HG03521 (cell line): ENCODE data around the gene CLCN2.
"Not testable (repeated sequence)": the region's sequence is repeated elsewhere in the genome, so short reads cannot be mapped to it uniquely, and the experiment has no call there.

Source experiments
- ATAC-seq: cut with Tn5 transposase; IDR thresholded peaks from one replicate; pipeline ENCODE4 v1.9.1; 2021; ENCODE audit warnings: mild to moderate bottlenecking, moderate library complexity; ENCODE audit not compliant: unreplicated experiment

CLCN2 gene

DNA sequence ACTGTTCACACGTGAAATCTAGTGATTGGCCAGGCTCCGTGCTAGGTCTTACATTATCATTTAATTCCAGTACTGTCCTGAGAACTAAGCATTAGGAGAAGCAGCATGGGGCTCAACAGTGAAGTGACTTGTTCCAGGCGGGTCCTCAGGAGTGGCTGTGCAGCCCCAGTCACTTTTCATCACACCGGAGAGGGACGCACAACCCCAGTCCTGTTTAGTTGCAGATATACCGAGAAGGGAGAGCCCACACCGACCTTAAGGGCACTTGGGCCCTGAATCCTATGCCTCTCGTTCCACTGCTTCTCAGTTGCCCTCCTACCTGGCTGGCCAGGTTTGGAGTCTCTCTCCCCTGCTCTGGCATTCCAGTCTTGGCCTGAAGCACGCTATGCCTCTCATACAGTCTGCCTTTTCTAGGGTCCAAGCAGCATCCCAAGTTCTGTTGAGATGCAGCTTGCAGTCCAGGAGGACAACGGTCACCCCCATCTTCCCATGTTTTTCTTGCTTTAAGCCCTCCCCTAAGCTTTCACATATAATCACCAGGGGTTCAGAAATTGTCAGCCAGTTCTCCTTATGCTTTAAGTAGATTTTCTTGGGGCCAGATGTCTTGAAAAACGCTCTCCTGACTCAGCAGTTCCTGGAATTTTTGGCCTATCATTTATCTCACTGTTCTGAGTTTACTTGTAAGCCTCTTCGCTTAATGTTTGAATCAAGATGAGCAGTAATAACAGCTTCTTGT is 13.9 kb downstream of the CLCN2 start:
- ATAC-seq, result no peak

GRCh38 chr3:184346480-184347190 is 14.8 kb downstream of the CLCN2 start:
- ATAC-seq, result no peak

GRCh38 chr3:184345317-184346144 is 15.9 kb downstream of the CLCN2 start:
- ATAC-seq, result no peak

DNA sequence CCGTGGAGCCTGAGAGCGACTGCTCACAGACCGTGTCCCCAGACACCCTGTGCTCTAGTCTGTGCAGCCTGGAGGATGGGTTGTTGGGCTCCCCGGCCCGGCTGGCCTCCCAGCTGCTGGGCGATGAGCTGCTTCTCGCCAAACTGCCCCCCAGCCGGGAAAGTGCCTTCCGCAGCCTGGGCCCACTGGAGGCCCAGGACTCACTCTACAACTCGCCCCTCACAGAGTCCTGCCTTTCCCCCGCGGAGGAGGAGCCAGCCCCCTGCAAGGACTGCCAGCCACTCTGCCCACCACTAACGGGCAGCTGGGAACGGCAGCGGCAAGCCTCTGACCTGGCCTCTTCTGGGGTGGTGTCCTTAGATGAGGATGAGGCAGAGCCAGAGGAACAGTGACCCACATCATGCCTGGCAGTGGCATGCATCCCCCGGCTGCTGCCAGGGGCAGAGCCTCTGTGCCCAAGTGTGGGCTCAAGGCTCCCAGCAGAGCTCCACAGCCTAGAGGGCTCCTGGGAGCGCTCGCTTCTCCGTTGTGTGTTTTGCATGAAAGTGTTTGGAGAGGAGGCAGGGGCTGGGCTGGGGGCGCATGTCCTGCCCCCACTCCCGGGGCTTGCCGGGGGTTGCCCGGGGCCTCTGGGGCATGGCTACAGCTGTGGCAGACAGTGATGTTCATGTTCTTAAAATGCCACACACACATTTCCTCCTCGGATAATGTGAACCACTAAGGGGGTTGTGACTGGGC is 16.7 kb downstream of the CLCN2 start:
- ATAC-seq, result no peak

DNA sequence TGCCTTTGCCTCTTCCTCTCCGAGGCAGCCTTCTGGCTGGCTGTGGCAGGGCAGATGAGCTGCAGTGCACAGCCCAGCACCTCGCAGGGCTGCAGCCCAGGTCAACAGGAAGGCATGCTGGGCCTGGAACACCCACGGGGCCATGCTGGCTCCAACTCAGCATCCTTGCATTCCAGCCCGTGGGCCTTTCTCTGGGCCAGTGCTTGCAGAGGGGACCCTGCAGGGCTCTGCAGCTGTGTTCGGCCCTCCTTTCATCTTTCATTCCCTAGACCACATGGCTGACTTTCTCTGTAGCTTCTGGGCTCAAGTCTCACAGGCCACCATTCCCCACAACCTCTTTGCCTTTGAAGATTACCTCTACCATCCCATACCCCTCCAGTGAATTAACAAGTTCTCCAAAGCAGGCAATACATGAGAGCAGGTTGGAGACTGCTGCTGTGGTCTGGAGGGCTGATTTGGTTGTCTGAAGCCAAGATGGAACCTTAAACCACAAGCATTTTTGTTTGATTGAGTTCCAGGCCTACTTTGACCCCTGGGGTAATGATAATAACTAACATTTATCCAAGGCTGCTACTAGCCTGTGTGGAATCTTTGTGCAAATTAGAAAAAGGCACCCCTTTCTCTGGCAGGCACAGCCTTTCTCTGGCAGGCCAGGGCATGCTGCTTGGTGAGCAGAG is 18.1 kb downstream of the CLCN2 start:
- ATAC-seq, result no peak

DNA sequence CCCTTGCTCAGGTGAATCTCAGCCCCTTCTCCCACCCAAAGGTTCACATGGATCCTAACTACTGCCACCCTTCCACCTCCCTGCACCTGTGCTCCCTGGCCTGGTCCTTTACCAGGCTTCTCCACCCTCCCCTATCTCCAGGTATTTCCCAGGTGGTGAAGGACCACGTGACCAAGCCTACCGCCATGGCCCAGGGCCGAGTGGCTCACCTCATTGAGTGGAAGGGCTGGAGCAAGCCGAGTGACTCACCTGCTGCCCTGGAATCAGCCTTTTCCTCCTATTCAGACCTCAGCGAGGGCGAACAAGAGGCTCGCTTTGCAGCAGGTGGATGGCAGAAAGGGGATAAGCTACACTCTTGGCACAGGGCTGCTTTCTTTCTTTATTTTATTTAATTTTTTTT is 19.5 kb downstream of the CLCN2 start:
- no peak for ATAC-seq

- not testable (repeated sequence) for ATAC-seq
These were observed 21.8 kb downstream of the CLCN2 start for GRCh38 chr3:184339451-184340135.

DNA sequence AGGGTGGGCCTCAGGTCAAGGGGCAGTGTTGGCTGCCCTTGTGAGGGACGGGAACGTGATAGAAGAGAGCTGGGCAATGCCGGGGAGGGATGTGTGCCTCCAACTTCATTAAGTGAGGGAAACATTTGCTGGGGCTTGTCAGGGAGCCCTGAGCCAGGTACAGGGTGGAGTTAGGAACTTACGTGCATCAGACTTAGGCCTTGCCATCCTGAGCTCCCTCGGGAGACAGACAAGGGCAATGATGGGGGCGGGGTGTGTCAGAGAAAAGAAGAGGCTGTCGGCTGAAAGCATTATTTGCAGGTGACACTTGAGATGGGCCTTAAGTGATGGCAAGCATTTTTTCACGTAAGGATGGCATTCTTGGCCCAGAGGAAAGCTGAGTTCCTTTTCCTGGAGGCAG is 22.4 kb downstream of the CLCN2 start:
- no peak for ATAC-seq

DNA sequence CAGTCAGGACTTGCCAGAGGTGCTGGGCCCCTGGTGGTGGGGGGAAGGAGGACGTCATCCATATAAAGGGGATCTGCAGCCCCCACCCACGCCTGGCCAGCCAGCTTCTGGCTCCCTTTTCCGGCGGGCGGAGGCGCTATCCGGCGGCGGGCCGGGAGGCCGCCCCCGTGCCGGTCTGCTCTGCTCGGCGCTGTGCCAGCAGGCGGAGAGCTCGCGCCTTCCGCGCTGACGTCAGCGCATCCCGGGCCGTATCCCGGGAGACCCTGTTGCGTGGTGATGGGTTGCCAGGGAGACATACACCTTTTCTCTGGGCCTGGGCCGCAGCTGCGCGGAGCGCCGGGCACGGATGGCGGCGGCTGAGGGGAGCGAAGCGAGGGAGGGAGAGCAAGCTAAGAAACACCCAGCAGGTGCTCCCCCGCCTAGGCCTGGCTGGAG is 22.9 kb downstream of the CLCN2 start:
- no peak for ATAC-seq

- ATAC-seq, result no peak
These were observed 23.4 kb downstream of the CLCN2 start for GRCh38 chr3:184337981-184338380.

DNA sequence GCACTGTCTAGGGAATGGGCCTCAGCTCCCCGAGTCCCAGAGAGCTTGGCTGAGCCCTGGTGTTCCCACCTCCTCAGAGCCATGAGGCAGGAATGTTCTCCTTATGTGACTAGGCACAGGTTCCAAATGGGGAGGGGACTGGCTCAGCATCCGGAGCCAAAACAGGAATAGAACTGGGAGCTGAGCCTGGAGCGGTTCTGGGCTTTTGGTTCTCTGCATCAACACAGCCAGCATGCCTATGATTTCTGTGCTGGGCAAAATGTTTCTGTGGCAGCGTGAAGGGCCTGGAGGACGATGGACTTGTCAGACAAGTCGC is 24.0 kb downstream of the CLCN2 start, which contains the start of gene FAM131A:
Gene FAM131A, plus strand, starts transcription at position 202 of the 316 bp plus-strand sequence. Its CDS starts 31 bp downstream, at position 233.
- no peak for ATAC-seq

DNA sequence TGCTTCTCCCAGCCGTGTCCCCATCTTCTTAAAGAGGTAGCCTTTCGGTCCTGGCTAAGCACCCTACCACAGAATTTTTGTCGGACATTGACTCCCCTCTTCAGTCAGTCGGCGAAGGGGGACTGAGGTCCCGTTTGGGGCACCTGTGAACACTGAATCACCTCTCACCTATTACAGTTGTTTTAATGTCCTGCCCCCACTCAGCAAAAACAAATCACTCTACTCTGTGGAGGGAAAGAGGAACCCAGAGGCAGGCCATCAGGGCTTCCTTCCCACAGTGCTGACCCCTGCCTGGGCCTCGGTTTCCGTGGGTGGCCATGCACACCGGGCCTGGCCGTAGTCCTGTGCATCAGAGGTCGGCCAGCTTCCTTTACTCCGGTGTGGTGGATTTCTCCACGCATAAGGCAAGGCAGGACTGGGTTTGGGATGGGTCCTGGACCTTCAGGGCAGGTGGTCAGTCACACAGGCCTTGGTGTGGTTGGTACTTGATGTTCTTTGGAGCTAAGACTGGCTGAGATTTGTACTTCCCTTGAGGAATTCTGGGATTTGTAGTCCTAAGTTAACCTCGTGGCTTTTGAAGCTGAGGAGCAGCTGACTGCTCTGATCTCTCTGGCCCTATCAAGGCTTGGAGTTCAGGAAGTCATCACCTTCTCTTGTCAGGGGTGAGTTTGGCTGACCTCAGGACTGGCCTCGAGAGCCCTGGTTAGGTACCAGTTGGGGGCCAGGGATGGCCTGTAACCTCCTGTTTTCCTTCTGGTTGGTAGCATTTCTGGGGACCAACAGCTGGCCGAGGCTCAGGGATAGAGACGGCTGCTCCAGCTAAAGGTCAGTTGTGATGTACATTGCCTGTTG is 24.6 kb downstream of the CLCN2 start:
- no peak for ATAC-seq

DNA sequence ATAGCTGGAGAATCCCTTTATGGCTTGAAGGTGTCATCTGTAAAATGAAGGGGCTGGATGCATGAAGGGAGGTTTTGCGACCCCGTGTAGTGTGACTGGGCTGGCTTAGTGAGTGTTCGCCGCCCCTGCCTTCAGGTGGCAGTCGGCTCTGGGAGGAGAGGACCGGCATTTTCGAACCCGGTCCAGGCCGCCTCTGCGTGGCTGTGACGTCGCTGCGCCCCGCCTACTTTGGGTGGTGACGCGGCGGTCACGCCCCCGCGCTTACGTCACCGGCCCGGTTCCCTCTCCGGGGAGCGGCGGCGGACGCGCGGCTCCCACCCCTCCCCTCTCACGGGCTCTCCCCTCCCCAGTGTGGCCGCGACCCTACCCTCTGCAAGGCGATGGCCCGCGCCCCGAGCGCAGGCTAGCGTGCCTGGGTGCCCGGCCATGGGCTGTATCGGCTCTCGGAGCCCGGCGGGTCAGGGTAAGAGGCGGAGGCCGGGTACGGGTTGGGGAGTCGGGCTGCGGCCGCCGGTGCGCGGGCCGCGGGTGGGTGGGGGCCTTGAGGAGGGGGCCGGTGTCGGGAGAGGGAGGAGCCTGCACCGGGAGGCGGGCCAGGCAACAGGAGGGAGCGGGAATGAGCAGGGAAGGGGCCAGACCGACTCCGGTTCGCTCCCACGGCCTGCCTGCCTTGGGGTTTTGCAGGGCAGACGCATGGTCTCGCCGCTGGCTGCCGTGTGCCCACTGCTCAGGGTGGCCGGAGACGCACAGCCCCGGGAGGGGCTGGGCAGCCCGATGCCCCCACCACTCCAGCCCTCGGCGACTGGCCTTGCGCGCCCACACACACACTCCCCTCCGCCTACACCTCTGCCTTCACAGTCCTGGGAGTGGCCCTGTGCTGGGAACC is 25.5 kb downstream of the CLCN2 start:
- peak; percentile 75 for ATAC-seq

- ATAC-seq, result no peak
These were observed 26.1 kb downstream of the CLCN2 start for GRCh38 chr3:184335291-184335660.

- no peak for ATAC-seq
These were observed 26.8 kb downstream of the CLCN2 start for GRCh38 chr3:184334470-184335158.

DNA sequence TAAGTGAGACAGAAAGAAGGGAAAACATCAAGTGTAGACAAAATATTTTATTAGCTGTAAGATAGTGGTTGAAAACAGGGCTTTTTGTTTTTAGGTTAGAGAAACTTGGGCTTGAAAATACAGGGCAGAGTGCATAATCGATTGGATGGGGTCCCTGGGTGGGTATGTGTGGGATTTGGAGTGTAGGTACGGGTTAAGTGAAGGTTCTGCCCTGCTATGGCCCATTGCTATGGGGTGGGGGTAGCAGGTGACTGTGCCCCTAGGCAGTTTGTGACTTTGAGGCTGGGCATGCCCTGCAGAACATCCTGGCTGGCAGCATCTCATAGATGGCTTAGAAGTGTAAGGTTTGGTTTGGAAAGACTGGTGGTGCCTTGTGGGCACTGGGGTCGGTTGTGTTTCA is 27.7 kb downstream of the CLCN2 start:
- no peak for ATAC-seq

GRCh38 chr3:184333190-184333589 is 28.2 kb downstream of the CLCN2 start:
- no peak for ATAC-seq
